Astrocyte (in vitro differentiated cells and primary cell): ENCODE measurements around the gene ZFAND2A. TPM values are rescaled to one million over a fixed set of nuclear protein-coding genes. Genes with fewer than 3 reads are reported as not detected.

ENCODE experiments used
- DNase-seq: peaks from one replicate; pipeline ENCODE4 v3.0.0-alpha.2; 2010; ENCODE audit warnings: low read depth
- FAIRE-seq: peaks from 2 replicates; lab custom pipeline; 2011; peaks lifted over from hg19 to GRCh38; lab: Jason Lieb, UNC
- H2AFZ ChIP-seq: 2 replicates; pipeline ENCODE4 v1.6.0; 2012; ENCODE audit warnings: low read depth, low read length, inconsistent platforms
- H3K27ac ChIP-seq: 2 replicates; pipeline ENCODE4 v1.5.1; 2011; ENCODE audit warnings: low read depth, low read length, inconsistent platforms
- H3K27me3 ChIP-seq: 2 replicates; pipeline ENCODE4 v1.6.0; 2011; ENCODE audit warnings: low read length, inconsistent platforms; ENCODE audit not compliant: insufficient read depth
- H3K36me3 ChIP-seq: 2 replicates; pipeline ENCODE4 v1.5.1; 2011; ENCODE audit warnings: low read length, inconsistent platforms; ENCODE audit not compliant: insufficient read depth
- H3K4me1 ChIP-seq: 2 replicates; pipeline ENCODE4 v1.5.1; 2011; ENCODE audit warnings: low read length, inconsistent platforms; ENCODE audit not compliant: insufficient read depth
- H3K4me2 ChIP-seq: 2 replicates; pipeline ENCODE4 v1.6.0; 2012; ENCODE audit warnings: low read length, inconsistent platforms
- H3K4me3 ChIP-seq: 2 replicates; pipeline ENCODE4 v1.5.1; 2011; ENCODE audit warnings: low read depth, mild to moderate bottlenecking, low read length, inconsistent platforms; ENCODE audit not compliant: insufficient read depth
- H3K79me2 ChIP-seq: 2 replicates; pipeline ENCODE4 v1.6.0; 2012; ENCODE audit warnings: mild to moderate bottlenecking, low read length, inconsistent platforms; ENCODE audit not compliant: insufficient read depth
- H3K9ac ChIP-seq: 2 replicates; pipeline ENCODE4 v1.6.0; 2012; ENCODE audit warnings: mild to moderate bottlenecking, low read length, inconsistent platforms
- H3K9me3 ChIP-seq: 2 replicates; pipeline ENCODE4 v1.5.1; 2012; ENCODE audit warnings: low read depth, mild to moderate bottlenecking, low read length, inconsistent platforms; ENCODE audit not compliant: insufficient read depth
- H4K20me1 ChIP-seq: 2 replicates; pipeline ENCODE4 v1.6.0; 2012; ENCODE audit warnings: low read length, inconsistent platforms; ENCODE audit not compliant: insufficient read depth
- H3K27ac Mint-ChIP-seq: one replicate; pipeline ENCODE4 v1.8.0; 2021; ENCODE audit warnings: mild to moderate bottlenecking, mixed read lengths; ENCODE audit not compliant: unreplicated experiment
- H3K27me3 Mint-ChIP-seq: one replicate; pipeline ENCODE4 v1.8.0; 2021; ENCODE audit warnings: low read depth, mixed read lengths; ENCODE audit not compliant: unreplicated experiment
- H3K36me3 Mint-ChIP-seq: one replicate; pipeline ENCODE4 v1.8.0; 2021; ENCODE audit warnings: low read depth, mixed read lengths; ENCODE audit not compliant: unreplicated experiment
- H3K4me1 Mint-ChIP-seq: one replicate; pipeline ENCODE4 v1.8.0; 2021; ENCODE audit warnings: low read depth, mixed read lengths; ENCODE audit not compliant: unreplicated experiment
- H3K4me3 Mint-ChIP-seq: one replicate; pipeline ENCODE4 v1.8.0; 2021; ENCODE audit warnings: mild to moderate bottlenecking, moderate library complexity, mixed read lengths; ENCODE audit not compliant: unreplicated experiment
- H3K9me3 Mint-ChIP-seq: one replicate; pipeline ENCODE4 v1.8.0; 2021; ENCODE audit warnings: mild to moderate bottlenecking, mixed read lengths; ENCODE audit not compliant: unreplicated experiment
- CTCF ChIP-seq: IDR thresholded peaks from 2 replicates; pipeline ENCODE4 v1.5.1; 2011; ENCODE audit warnings: low read depth, mild to moderate bottlenecking, inconsistent platforms, low read length, moderate library complexity; ENCODE audit not compliant: insufficient read depth
- EZH2 ChIP-seq: IDR thresholded peaks from 2 replicates; pipeline ENCODE4 v1.6.1; 2012; ENCODE audit warnings: mild to moderate bottlenecking, low read length, inconsistent platforms; ENCODE audit not compliant: insufficient read depth
- total RNA-seq: library from RNA; stranded (reverse); gene quantifications from 2 replicates; pipeline ENCODE4 v1.2.1, GENCODE V29; 2021

ZFAND2A gene
- total RNA-seq, 1 donor from 2014 or later: 45.5 TPM

GRCh38 chr7:1122832-1123501 is 37.0 kb downstream of the ZFAND2A start:
- no peaks in the 10 kb centered on the region for H3K27me3 ChIP-seq
- Mint-ChIP-seq H3K4me1 (peaks cover 14% of the 10 kb centered on the region), H3K27me3 (no peaks in the 10 kb centered on the region), H3K9me3 (no peaks in the 10 kb centered on the region), H3K36me3 (peaks cover 10% of the 10 kb centered on the region), H3K27ac (no peak overlapping the region), H3K4me3 (no peak overlapping the region)
- no peaks in the 10 kb centered on the region for H3K9me3 ChIP-seq
- FAIRE-seq (no peak), DNase-seq (no peak)
- H2AFZ ChIP-seq: peak overlapping the region; percentile 68
- peak overlapping the region; percentile 57 for H3K9ac ChIP-seq
- peak overlapping the region; percentile 69 for H3K4me2 ChIP-seq
- peaks cover 20% of the 10 kb centered on the region for H3K4me1 ChIP-seq
- no peak for TF ChIP-seq EZH2
- peaks cover 24% of the 10 kb centered on the region for H3K79me2 ChIP-seq
- no peak overlapping the region for H3K27ac ChIP-seq
- H3K36me3 ChIP-seq: peaks cover 5% of the 10 kb centered on the region
- H4K20me1 ChIP-seq: peaks cover 46% of the 10 kb centered on the region
- no peak overlapping the region for H3K4me3 ChIP-seq

GRCh38 chr7:1121886-1122831 is 37.8 kb downstream of the ZFAND2A start:
- FAIRE-seq: no peak
- peaks cover 20% of the 10 kb centered on the region for H3K4me1 ChIP-seq
- Mint-ChIP-seq H3K27me3 (no peaks in the 10 kb centered on the region), H3K36me3 (peaks cover 14% of the 10 kb centered on the region), H3K9me3 (no peaks in the 10 kb centered on the region), H3K27ac (no peak overlapping the region), H3K4me3 (no peak overlapping the region), H3K4me1 (peaks cover 14% of the 10 kb centered on the region)
- no peak overlapping the region for H3K4me3 ChIP-seq
- TF ChIP-seq CTCF (no peak), EZH2 (no peak)
- no peaks in the 10 kb centered on the region for H3K9me3 ChIP-seq
- H3K4me2 ChIP-seq: no peak overlapping the region
- H3K27me3 ChIP-seq: no peaks in the 10 kb centered on the region
- H2AFZ ChIP-seq: no peak overlapping the region
- peaks cover 5% of the 10 kb centered on the region for H3K36me3 ChIP-seq
- H3K79me2 ChIP-seq: peaks cover 24% of the 10 kb centered on the region
- H3K9ac ChIP-seq: no peak overlapping the region
- no peak for DNase-seq
- H4K20me1 ChIP-seq: peaks cover 51% of the 10 kb centered on the region
- no peak overlapping the region for H3K27ac ChIP-seq

GRCh38 chr7:1121476-1121875 is 38.5 kb downstream of the ZFAND2A start:
- Mint-ChIP-seq H3K36me3 (peaks cover 9% of the 10 kb centered on the region), H3K27me3 (no peaks in the 10 kb centered on the region), H3K4me1 (peaks cover 14% of the 10 kb centered on the region), H3K4me3 (no peak overlapping the region), H3K9me3 (no peaks in the 10 kb centered on the region), H3K27ac (no peak overlapping the region)
- Histone ChIP-seq H3K4me3 (no peak overlapping the region), H4K20me1 (peaks cover 51% of the 10 kb centered on the region), H3K9ac (no peak overlapping the region), H2AFZ (no peak overlapping the region), H3K79me2 (peaks cover 24% of the 10 kb centered on the region), H3K27me3 (no peaks in the 10 kb centered on the region), H3K27ac (no peak overlapping the region), H3K9me3 (no peaks in the 10 kb centered on the region), H3K4me1 (peaks cover 20% of the 10 kb centered on the region), H3K36me3 (peaks cover 1% of the 10 kb centered on the region), H3K4me2 (no peak overlapping the region)
- DNase-seq (no peak), FAIRE-seq (no peak)
- TF ChIP-seq CTCF (no peak), EZH2 (no peak)
